SK-N-MC (cell line): Measurements from ENCODE around the gene INPP5D.

Source experiments
- EZH2 ChIP-seq: fragments of 200-600 bp; sonication (generic); IDR thresholded peaks from one replicate; pipeline ENCODE4 v1.6.1; 2017; ENCODE audit warnings: antibody characterized with exemption
- FOXP2 ChIP-seq: optimal IDR thresholded peaks from 2 replicates; pipeline ENCODE3; 2011; ENCODE audit warnings: mild to moderate bottlenecking, moderate library complexity; ENCODE audit not compliant: insufficient read depth; ENCODE audit errors: extremely low read length, control extremely low read depth
- POLR2AphosphoS5 ChIP-seq: IDR thresholded peaks from 2 replicates; pipeline ENCODE4 v1.6.1; 2012; ENCODE audit warnings: mild to moderate bottlenecking, low read depth, low read length, borderline replicate concordance

GRCh38 chr2:233051241-233052149 is 8.6 kb upstream of the INPP5D start:
- TF ChIP-seq EZH2, result no peak
- TF ChIP-seq POLR2AphosphoS5, result no peak
- TF ChIP-seq FOXP2, result no peak
